WTC11 (cell line): ENCODE results near the gene CCDC92.

Source experiments
- CREB1 ChIP-seq: sonication (generic); formaldehyde crosslinking; IDR thresholded peaks from 2 replicates; pipeline ENCODE4 v1.8.0; 2023; ENCODE audit warnings: mild to moderate bottlenecking, missing genetic modification reagents
- GABPB1 ChIP-seq: sonication (generic); formaldehyde crosslinking; IDR thresholded peaks from 2 replicates; pipeline ENCODE4 v1.8.1; 2023; ENCODE audit warnings: mild to moderate bottlenecking, missing genetic modification reagents
- NR1H2 ChIP-seq: sonication (generic); formaldehyde crosslinking; IDR thresholded peaks from 2 replicates; pipeline ENCODE4 v1.9.0; 2021; ENCODE audit warnings: mild to moderate bottlenecking, moderate library complexity, missing genetic modification reagents
- NR2C2 ChIP-seq: sonication (generic); formaldehyde crosslinking; IDR thresholded peaks from 2 replicates; pipeline ENCODE4 v1.8.0; 2022; ENCODE audit warnings: mild to moderate bottlenecking, missing genetic modification reagents
- TCF7 ChIP-seq: sonication (generic); formaldehyde crosslinking; IDR thresholded peaks from 2 replicates; pipeline ENCODE4 v1.8.0; 2022; ENCODE audit warnings: mild to moderate bottlenecking, low read depth, missing genetic modification reagents, moderate library complexity
- USF1 ChIP-seq: sonication (generic); formaldehyde crosslinking; IDR thresholded peaks from 2 replicates; pipeline ENCODE4 v1.8.0; 2022; ENCODE audit warnings: mild to moderate bottlenecking, missing genetic modification reagents
- ZNF396 ChIP-seq: fragments of 250-450 bp; sonication (Bioruptor Pico); IDR thresholded peaks from 2 replicates; pipeline ENCODE4 v1.8.0; 2021; ENCODE audit warnings: mild to moderate bottlenecking, moderate library complexity, borderline replicate concordance
- TF ChIP-seq, protein P1 (sequence below): fragments of 200-600 bp; IDR thresholded peaks from 2 replicates; pipeline ENCODE4 v1.8.0; 2022; ENCODE audit warnings: antibody characterized with exemption

DNA sequence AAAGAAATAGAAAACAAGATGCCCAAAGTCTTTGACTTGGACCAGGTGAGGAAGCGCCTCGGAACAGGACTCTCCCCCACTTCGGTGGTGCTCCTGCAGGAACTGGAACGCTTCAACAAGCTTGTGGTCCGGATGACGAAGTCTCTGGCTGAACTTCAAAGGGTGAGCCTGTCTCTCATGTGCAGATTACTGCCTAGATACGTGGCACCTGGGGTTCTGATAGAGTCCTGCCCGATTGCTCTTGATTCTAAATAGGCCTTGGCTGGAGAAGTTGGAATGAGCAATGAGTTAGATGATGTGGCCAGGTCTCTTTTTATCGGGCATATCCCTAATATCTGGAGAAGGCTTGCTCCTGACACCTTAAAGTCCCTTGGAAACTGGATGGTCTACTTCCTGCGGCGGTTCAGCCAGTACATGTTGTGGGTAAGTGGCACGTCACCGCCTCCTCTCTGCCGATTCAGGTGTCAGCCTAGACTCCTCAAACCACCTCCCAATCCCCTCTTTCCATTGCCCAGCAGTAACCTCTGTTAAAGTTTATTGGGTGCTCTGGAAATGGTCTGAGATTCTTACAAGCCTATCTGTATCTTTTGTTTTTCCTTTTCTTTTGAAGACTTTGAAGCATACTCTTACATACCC, 40.8 kb downstream of the CCDC92 start:
- TF ChIP-seq, protein P1, sequence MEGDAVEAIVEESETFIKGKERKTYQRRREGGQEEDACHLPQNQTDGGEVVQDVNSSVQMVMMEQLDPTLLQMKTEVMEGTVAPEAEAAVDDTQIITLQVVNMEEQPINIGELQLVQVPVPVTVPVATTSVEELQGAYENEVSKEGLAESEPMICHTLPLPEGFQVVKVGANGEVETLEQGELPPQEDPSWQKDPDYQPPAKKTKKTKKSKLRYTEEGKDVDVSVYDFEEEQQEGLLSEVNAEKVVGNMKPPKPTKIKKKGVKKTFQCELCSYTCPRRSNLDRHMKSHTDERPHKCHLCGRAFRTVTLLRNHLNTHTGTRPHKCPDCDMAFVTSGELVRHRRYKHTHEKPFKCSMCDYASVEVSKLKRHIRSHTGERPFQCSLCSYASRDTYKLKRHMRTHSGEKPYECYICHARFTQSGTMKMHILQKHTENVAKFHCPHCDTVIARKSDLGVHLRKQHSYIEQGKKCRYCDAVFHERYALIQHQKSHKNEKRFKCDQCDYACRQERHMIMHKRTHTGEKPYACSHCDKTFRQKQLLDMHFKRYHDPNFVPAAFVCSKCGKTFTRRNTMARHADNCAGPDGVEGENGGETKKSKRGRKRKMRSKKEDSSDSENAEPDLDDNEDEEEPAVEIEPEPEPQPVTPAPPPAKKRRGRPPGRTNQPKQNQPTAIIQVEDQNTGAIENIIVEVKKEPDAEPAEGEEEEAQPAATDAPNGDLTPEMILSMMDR, result no peak
- TF ChIP-seq NR2C2, result no peak
- no peak for TF ChIP-seq USF1 (CRISPR knock-in tag)
- no peak for TF ChIP-seq CREB1
- no peak for TF ChIP-seq GABPB1 (CRISPR knock-in tag)
- no peak for TF ChIP-seq ZNF396 (CRISPR knock-in tag)
- TF ChIP-seq NR1H2 (CRISPR knock-in tag), result no peak
- TF ChIP-seq TCF7 (CRISPR knock-in tag), result no peak
